Measurements from ENCODE around the gene CD247.
A peak's percentile ranks its signal among the peaks of the same experiment; 100 is the strongest.

The CD247 gene

GRCh38 chr1:167456524-167456923 is 61.8 kb downstream of the CD247 start:
- no peak for DNase-seq

- DNase-seq: peak; percentile 49
These were observed 62.4 kb downstream of the CD247 start for GRCh38 chr1:167455786-167456446.

GRCh38 chr1:167454894-167455785 is 63.2 kb downstream of the CD247 start:
- peak; percentile 82 for DNase-seq

GRCh38 chr1:167454304-167454893 is 63.9 kb downstream of the CD247 start:
- DNase-seq: no peak

- DNase-seq: no peak
These were observed 65.2 kb downstream of the CD247 start for GRCh38 chr1:167453123-167453522.

GRCh38 chr1:167452483-167452882 is 65.8 kb downstream of the CD247 start:
- no peak for DNase-seq

GRCh38 chr1:167450843-167451242 is 67.5 kb downstream of the CD247 start:
- peak; percentile 52 for DNase-seq

GRCh38 chr1:167447521-167448136 is 70.7 kb downstream of the CD247 start:
- peak; percentile 84 for DNase-seq

- DNase-seq: no peak
These were observed 71.4 kb downstream of the CD247 start for GRCh38 chr1:167446966-167447365.

- no peak for DNase-seq
These were observed 74.6 kb downstream of the CD247 start for GRCh38 chr1:167443757-167444156.

GRCh38 chr1:167442854-167443565 is 75.3 kb downstream of the CD247 start:
- no peak for DNase-seq

- peak; percentile 92 for DNase-seq
These were observed 76.0 kb downstream of the CD247 start for GRCh38 chr1:167442142-167442848.

GRCh38 chr1:167441222-167441621 is 77.1 kb downstream of the CD247 start:
- no peak for DNase-seq

GRCh38 chr1:167440776-167441175 is 77.6 kb downstream of the CD247 start:
- DNase-seq: no peak

GRCh38 chr1:167440345-167440744 is 78.0 kb downstream of the CD247 start:
- no peak for DNase-seq

- DNase-seq: peak; percentile 63
These were observed 78.9 kb downstream of the CD247 start for GRCh38 chr1:167439301-167439988.

GRCh38 chr1:167438171-167439138 is 79.9 kb downstream of the CD247 start:
- no peak for DNase-seq

- no peak for DNase-seq
These were observed 82.8 kb downstream of the CD247 start for GRCh38 chr1:167435484-167435883.

- no peak for DNase-seq
These were observed 84.0 kb downstream of the CD247 start for GRCh38 chr1:167434306-167434705.

- no peak for DNase-seq
These were observed 84.4 kb downstream of the CD247 start for GRCh38 chr1:167433884-167434283.

Data from RPMI8226 (cell line).